NCI-H187 (cell line): ENCODE results near the gene DUSP22.

ENCODE experiments used
- DNase-seq, 2 experiments: peaks; one replicate each; lab custom pipeline; 2025; lab: John Stamatoyannopoulos, UW

DUSP22 gene

DNA sequence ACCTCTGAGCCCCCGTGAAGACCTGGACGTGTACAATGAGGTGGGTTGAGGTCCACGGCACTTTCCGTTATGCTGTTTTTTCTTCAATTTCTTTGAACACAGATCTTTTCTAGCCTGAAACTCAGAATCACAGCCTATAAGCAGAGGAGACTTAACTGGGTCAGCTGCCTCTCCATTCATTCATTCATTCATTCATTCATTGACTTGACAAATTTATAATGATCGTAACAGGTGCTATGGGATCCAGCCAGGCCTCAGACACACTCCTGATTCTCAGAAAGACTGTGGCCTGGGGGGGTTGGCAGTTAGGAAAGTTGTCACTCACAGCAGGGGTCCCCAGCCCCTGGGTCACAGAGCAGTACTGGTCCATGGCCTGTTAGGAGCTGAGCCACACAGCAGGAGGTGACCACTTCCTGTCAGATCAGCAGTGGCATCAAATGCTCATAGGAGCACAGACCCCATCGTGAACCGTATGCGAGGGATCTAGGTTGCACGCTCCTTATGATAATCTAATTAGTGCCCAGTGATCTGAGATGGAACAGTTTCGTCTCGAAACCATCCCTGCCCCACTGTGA is 60.7 kb downstream of the DUSP22 start:
- DNase-seq = no peak

DNA sequence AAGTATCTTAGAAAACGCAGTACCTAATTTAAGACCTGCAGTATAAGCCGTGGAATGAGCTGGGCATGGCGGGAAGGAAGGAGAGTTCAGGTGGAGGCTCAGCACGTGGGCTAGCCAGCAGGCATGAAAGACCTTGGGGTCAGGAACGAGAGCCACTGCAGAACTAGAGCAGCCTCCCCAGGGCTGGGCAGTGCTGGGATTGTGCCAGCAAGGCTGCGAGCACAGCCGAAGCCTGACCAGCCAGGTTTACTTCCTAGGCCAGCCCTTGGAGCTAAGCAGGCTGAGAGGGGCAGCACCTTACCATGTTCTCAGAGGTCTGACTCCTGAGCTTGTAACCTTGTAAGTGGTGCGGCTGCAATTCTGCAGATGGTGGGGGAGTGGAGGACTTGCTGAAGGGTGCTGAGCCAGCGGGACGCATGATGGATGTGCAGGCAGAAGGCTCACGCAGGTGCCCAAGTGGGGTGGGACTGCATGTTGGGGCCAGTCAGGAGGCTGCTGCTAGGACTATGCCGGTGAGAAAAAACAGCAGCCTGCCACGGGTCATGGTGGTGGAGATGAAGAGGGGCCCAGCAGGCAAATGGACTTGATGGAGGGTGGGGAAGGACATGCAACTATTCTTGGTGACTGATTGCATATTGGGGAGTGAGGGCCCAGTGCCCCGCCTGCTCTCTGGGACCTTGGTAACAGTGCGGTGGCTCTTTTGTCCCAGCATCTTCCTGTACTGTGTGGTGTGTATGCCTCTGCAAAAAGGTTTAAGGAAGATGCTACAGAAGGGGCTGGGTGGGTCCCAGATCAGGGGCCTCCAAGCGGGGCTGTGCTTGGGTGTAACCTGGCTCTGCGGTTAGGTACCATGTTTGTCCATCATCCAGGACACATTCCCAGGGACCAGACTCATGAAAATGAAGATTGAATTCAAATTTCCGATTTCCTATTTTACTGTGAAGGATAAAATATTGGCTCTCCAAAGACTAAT is 61.6 kb downstream of the DUSP22 start:
- DNase-seq = no peak

DNA sequence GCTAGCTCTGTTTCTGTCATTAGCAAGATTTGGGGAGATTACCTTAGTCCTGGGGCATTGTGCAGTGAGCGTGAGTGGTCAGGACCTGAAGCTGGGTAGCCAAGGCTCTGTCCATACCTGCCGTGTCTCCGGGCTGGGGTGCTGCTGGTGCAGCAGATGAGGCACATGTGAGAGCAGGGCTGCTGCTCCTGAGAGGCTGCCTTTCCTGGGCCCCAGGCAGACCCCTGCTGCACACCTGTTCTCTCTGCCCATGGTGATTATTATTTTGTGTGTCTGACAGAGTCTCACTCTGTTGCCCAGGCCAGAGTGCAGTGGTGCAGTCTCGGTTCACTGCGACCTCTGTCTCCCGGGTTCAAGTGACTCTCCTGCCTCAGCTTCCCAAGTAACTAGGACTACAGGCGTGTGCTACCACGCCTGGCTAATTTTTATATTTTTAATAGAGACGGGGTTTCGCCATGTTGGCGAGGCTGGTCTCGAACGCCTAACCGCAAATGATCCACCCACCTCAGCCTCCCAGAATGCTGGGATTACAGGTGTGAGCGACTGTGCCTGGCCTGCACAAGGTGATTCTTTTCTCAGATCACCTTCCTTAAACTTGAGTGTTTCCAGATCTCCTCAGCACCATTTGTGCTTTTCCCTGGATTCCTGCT is 62.5 kb downstream of the DUSP22 start:
- no peak for DNase-seq

DNA sequence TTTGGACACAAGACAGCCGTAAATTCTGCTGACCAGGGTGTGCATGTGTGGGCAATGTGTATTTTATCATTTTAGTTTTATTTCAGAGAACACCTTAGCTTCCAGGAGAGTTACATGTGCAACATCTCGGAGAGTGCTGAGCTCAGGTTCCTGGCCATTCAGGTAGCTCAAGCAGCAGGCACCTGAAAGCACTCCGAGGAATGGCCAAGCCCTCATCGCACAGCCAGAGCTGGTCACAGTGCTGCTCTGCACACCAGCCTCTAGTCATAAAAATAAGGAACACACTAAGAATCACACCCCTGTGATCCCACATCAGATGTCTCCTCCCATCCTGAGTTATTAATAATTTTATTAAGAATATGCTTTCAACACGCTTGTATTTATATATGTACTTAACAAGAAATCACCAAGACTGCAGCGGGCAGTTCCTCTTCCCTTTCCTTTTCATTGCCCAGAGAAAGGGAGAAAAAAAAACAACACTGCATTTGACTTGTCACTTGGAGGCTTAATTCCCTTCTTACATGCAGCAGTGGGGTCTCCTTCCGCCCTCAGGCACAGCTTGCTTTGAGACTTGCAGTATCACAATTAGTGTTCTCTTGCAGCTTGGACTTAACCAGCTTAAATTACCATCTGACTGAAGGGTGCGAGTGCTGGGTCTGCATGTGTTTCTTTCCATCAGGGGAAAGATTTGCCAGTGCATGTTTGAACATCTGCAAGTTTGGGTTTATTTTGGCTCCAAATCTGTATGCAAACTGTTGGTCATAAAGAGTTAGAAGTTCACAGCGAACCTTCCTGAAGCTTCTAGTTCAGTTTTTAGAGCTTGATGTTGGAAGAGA is 63.3 kb downstream of the DUSP22 start:
- DNase-seq = no peak

DNA sequence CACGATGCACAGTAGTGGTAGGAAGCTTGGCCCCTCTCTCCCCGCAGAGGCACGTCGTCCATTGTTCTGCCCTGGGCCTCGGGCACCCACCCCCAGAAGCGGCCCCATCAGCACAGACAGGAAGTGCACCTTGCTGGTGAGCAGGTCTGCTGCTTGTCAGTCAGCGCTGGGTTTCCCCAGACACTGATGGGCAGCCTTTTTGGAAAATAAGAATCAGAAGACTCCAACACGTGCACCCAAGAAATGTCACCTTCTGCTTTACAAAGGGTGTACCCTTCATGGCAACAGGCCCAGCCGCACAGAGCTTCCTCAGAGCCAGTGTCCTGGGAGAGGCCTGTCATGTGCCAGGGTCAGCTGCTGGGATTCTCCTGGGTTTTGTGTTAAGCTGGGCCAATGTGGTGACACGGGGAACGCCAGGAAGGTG is 64.6 kb downstream of the DUSP22 start:
- DNase-seq = no peak

DNA sequence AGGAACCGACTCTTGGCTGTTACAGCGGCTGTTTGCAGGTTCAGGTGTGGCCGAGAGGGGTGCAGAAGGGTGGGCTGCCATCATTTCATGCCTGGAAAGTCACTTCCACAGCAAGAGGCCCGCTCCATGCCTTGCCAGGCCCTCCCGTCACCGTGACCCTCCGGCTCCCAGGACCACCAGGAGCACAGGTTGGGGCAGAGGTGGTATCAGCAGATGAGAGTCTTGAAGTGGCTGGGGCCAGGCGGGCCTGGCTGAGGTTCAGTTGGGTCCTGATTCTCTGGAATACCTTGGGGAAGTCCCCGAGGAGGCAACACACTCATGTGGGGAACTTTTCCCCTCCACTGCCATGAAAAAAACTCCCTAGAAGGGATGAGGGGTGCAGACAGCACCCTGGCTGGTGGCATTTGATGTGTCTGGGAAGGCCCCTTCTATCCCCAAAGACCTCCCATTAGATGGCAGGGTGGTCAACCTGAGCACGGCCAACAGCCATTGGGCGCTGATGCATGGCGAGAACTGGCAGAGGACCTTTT is 65.0 kb downstream of the DUSP22 start:
- DNase-seq = no peak

DNA sequence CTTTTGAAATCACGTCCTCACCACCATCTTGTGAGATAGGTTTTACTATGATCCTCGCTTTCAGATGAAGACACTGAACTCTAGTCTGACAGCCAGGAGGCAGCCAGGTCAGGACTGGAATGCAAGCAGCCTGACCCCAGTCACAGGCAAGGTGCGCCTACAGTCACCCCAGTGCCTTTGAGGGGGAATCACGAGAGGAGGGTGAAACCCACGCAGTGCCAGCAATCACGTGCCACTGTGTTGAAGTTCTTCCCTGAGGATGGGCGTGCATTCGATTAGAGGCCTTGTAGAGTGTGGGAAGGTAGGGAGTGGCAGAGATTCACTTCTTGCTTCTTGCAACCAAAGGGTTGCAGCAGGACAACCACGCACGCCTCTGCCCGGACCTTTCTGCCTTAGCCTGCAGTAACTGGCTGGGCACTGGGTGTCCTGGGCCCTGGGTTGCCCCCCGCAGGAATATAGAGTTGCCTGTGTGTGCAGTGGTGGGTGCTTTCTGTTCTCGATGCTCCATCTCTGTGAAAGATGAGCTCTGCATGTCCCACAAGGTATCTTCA is 65.6 kb downstream of the DUSP22 start:
- no peak for DNase-seq

DNA sequence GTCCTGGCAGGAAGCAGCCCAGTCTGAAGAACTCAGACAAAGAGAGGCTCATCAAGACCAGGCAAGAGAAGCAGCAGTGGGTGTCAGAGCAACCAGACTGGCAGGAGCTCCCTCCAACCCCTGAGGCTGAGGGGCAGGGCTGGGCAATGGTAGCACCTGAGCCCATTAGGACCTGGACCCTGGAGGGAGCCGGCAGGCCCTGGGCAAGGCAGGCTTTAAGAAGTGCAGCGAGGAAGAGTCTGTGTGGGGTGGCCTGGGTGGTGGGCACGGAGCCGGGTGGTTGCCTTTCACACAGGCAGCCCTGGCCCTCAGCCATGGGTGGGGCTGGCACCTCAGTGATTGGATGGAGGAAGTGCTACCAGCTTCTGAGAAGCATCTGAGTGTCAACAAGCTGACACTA is 66.1 kb downstream of the DUSP22 start:
- DNase-seq = no peak

DNA sequence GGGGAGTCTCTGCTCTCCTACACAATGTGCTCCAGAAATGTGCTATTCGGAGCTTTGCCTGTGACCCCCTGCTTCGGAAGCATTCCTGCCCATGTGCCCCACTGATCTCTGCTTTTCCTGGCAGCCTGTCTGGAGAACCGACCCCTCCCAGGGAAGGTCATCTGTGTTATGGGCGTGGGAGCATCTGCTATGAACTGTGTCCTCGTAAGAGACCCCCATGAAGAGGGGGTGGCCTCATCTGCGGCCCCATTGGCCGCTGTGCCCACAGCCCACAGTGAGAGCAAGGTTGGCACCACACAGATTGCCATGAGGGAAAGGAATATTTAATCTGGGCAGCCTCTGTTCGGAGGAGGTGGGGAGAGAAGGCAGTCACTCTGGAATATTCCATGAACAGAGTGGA is 66.6 kb downstream of the DUSP22 start:
- no peak for DNase-seq

DNA sequence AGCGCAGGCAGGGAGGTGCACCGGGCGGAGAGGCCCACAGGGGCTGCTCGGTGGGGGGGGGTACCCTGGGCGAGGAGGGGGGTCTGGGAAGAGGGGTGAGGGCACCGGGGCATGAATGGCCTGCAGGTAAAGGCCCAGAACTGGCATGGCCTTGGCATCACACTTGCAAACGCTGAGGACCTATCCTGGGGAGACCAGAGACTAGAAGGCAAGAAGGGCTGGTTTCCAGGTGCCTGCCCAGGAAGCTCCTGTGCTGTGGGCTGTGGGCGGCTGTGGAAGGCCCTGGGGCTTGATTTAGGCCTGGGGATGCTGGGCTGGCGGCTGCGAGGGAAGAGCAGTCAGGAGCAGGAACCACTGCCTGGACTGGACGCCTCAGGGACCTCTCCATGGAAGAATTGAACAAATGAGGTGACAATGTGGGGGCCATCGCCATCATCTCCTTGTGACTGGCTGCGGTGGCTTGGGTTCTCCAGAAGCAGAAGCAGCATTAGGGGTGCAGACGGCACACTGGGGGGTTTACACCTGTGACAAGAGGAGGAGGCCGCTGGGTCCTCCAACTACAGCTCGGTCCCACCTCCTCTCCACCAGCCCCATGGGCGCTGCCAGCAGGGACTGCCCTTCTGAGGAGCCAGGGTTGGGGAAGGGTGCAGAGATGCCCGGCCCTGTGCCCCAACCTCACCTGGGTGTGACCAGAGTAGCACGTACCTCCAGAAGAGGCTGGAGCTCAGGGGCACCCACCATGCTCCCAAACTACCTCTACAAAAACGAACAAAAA is 67.2 kb downstream of the DUSP22 start:
- no peak for DNase-seq

DNA sequence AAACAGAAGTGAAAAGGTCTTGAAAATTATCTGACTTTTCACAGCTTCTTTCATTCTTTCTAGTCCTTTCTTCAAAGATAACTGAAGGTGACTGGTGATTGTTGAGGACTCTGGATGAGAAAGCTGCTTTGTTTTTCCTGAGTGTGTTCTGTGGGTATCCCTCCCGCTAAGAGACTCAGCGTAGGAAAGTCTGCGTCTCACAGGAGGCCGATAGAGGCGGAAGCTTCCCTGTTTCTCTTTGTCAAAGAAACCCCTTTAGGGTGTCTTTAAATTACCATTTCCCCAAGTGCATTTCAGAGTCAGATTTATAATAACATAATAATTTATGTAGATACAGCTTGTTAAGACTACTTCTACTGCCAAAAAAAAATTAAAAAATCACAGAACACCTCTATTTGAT is 68.1 kb downstream of the DUSP22 start:
- DNase-seq = no peak

DNA sequence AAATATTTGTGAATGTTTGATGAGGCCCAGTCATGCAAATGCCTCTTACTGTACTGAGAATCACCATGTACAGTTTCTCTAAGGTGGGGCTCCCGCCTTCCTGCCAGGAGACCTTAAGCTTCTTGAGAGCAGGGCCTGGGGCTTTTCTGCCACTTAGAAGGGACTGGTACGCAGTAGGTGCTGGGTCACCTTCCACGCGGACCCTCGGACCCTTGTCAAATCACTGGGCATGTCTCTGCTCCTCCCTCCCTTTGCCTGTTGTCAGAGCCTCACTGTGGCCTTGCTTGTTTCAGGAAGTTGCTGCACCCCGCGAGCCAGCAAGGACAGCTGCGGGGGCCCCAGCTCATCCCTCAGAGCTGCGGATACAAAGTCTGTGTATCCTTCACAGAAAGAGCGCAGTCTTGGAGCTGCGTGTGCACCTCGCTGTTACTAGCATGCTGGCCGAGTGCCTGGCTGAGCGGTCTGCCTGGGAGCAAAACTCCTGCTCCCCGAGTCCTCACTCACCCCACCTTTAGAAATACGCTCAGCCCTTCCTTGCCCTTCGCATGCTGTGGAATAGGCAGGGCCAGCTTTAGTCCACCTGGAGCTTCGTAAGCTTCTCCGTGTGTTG is 68.6 kb downstream of the DUSP22 start:
- DNase-seq = no peak

DNA sequence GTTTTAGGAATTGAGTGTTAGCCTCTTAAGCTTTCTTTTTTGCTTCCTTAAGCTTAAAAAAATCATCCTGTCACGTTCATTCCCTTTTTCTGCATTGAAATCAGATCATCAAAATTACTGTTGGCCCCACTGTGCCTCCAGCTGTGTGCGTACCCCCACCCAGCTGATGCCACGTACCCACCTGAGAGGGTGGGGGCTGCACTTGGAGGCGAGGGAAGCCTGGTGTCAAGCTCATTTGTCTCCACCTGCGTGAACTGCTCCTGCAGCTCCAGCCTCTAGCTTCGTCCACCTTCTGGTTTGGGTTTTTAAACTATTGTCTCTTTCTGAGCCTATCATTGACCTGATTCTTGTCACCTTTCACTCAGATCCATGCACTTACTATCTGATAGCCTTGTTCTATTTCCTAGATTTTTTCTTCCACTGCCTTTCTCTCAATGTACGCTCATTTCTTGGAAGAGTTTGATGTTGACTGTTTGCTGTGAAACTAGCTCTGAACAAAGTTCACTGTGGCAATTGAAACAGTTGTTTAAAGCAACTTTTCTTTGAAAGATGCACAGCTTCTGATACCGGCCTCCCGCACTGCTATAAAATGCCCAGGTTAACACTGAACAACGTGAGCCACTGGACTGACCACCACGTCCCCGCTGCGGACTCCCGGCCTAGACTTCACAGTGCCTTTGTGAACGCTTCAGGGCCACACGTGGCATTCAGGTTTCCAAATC is 69.3 kb downstream of the DUSP22 start:
- no peak for DNase-seq

DNA sequence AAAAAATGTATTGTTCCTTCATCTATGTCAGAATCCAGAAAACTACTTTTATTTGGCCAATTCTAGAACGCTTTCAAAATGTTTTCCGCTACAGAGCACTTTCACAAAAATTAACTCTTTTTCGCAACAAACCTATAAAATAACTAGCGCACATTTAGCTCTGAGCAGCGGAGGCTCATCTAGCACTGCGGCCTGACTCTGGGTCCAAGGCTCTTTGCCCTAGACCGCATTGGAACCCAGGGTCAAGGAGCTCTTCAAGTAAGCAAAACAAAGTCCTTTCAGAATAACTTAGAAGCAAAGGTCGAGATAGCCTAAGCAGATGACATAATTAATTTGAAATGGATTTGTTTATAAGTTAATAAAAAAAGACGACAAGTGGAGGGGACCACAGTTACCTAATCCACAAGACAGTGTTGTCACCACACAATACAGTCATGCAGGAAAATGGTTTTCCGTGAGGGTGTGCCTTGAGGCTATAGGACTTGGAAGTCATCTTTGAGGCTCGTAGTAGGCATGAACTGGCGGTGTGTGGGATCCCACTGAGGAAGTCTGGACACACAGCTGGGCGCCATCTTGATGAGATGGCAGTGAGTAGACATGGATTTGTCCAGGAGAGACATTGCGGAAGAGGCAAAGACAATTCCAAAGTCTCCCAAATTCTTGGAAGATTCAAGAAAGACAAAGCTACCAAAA is 70.1 kb downstream of the DUSP22 start:
- DNase-seq = no peak

DNA sequence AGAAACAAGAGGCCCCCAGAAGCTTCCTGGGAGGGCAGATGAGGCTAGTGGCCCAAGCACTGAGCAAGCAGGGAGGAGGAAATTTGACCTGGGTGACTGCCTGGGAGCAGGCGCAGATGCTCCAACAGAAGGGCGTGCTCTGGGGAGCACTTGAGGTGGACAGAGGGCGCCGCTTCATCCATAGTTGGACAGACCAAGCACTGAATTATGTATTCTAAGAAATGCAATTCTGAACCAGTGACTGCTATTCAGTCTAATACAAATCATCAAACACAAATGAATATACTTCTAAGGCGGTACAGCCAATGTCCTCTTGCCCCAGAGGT is 70.6 kb downstream of the DUSP22 start:
- DNase-seq = no peak

DNA sequence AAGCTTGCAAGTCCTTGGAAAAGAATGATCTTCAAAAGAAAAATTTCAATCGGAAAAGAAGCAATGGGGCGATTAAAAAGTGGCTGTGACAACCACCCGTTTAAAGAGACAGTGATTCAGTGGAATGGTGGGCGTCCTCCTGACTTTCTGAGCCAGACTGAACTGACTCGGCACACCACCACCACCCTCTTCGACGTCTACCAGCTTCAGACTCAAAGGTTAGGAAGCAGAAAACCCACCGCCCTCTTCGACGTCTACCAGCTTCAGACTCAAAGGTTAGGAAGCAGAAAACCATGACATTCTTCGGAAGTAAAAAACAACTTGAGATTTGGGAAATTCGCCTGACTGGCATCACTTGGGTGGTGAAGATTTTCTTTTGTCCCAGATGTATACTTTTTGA is 71.0 kb downstream of the DUSP22 start:
- no peak for DNase-seq

DNA sequence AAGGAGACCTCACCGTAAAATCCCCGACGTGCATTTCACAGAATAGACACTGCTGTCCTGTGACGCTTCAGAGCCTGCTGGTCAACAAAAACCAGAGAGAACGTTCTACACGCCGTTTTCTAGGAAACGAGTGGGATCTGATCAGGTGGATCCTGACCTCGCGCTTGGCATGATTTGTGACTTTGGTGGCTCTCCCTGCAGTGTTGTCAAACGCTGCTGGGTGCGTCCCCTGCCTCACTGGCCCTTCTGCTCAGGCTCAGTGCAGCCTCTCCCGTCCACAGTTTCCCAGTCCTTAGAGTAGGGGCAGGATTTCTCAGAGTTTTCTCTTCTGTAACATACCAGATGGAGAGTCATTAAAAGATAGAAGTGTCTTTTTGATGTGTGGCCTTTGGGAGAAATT is 71.6 kb downstream of the DUSP22 start:
- no peak for DNase-seq

DNA sequence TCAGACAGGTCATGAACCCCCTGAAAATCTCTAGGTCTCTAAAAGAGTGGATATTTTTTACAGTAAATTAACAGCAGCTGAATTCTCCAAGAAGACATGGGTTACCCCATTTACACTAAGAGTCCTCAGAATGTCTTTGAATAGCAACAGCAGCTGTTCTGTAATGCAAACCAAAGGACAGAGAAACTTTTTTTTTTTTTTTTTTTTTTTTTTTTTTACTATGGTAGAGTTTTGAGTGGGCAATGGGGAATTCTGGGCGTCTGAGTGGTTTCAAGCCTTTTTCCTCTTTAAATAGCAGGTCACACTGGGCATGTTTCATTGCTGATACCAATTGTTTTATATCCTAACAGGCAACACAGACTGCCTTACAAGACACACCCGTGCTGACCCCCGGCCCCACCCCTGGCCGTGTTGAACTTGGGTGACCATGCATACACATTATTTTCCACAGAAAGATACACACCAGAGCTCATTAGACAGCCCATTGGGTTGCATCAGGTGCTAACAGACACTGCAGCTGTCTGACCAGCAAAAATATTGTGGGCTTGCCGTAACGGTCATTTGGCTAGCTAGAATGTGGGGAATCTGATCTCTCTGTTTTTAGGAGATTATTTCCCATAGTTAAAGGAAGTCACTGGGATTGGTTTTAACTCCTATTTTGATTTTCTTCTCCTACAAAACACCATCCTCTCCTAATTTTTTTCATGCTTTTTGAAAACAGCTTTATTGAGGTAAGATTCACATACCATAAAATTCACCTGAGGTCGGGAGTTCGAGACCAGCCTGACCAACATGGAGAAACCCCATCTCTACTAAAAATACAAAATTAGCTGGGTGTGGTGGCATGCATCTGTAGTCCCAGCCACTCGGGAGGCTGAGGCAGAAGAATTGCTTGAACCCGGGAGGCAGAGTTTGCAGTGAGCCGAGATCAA is 72.6 kb downstream of the DUSP22 start:
- DNase-seq = no peak
